ENCODE results near the gene ERICH4. TPM values are rescaled to one million over a fixed set of nuclear protein-coding genes. Genes with fewer than 3 reads are reported as not detected.

Gene ERICH4
- total and polyA plus RNA-seq, 2 experiments from 2014 or later, result not detected

DNA sequence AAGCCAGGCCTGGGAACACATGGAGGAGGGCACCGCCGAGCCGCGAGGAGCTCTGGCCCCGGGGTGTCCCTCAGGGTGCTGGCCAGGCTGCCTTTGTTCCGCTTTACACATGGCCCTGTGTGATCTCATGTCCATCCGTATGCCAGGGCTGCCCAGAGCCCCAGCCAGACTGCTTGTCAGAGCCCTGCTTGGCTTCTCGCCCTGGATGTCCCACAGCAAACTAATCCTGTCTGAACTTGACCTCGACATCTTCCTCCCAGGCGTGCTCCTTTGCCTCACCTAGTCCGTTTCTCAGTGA lies 31.0 kb upstream of the ERICH4 start (continued):
- TF ChIP-seq, protein P1, sequence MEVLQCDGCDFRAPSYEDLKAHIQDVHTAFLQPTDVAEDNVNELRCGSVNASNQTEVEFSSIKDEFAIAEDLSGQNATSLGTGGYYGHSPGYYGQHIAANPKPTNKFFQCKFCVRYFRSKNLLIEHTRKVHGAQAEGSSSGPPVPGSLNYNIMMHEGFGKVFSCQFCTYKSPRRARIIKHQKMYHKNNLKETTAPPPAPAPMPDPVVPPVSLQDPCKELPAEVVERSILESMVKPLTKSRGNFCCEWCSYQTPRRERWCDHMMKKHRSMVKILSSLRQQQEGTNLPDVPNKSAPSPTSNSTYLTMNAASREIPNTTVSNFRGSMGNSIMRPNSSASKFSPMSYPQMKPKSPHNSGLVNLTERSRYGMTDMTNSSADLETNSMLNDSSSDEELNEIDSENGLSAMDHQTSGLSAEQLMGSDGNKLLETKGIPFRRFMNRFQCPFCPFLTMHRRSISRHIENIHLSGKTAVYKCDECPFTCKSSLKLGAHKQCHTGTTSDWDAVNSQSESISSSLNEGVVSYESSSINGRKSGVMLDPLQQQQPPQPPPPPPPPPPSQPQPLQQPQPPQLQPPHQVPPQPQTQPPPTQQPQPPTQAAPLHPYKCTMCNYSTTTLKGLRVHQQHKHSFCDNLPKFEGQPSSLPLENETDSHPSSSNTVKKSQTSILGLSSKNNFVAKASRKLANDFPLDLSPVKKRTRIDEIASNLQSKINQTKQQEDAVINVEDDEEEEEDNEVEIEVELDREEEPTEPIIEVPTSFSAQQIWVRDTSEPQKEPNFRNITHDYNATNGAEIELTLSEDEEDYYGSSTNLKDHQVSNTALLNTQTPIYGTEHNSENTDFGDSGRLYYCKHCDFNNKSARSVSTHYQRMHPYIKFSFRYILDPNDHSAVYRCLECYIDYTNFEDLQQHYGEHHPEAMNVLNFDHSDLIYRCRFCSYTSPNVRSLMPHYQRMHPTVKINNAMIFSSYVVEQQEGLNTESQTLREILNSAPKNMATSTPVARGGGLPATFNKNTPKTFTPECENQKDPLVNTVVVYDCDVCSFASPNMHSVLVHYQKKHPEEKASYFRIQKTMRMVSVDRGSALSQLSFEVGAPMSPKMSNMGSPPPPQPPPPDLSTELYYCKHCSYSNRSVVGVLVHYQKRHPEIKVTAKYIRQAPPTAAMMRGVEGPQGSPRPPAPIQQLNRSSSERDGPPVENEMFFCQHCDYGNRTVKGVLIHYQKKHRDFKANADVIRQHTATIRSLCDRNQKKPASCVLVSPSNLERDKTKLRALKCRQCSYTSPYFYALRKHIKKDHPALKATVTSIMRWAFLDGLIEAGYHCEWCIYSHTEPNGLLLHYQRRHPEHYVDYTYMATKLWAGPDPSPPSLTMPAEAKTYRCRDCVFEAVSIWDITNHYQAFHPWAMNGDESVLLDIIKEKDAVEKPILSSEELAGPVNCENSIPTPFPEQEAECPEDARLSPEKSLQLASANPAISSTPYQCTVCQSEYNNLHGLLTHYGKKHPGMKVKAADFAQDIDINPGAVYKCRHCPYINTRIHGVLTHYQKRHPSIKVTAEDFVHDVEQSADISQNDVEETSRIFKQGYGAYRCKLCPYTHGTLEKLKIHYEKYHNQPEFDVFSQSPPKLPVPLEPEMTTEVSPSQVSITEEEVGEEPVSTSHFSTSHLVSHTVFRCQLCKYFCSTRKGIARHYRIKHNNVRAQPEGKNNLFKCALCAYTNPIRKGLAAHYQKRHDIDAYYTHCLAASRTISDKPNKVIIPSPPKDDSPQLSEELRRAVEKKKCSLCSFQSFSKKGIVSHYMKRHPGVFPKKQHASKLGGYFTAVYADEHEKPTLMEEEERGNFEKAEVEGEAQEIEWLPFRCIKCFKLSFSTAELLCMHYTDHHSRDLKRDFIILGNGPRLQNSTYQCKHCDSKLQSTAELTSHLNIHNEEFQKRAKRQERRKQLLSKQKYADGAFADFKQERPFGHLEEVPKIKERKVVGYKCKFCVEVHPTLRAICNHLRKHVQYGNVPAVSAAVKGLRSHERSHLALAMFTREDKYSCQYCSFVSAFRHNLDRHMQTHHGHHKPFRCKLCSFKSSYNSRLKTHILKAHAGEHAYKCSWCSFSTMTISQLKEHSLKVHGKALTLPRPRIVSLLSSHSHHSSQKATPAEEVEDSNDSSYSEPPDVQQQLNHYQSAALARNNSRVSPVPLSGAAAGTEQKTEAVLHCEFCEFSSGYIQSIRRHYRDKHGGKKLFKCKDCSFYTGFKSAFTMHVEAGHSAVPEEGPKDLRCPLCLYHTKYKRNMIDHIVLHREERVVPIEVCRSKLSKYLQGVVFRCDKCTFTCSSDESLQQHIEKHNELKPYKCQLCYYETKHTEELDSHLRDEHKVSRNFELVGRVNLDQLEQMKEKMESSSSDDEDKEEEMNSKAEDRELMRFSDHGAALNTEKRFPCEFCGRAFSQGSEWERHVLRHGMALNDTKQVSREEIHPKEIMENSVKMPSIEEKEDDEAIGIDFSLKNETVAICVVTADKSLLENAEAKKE (CRISPR knock-in tag; IDR thresholded peaks at IDR 0.05), result no peak
- TF ChIP-seq, protein P2, sequence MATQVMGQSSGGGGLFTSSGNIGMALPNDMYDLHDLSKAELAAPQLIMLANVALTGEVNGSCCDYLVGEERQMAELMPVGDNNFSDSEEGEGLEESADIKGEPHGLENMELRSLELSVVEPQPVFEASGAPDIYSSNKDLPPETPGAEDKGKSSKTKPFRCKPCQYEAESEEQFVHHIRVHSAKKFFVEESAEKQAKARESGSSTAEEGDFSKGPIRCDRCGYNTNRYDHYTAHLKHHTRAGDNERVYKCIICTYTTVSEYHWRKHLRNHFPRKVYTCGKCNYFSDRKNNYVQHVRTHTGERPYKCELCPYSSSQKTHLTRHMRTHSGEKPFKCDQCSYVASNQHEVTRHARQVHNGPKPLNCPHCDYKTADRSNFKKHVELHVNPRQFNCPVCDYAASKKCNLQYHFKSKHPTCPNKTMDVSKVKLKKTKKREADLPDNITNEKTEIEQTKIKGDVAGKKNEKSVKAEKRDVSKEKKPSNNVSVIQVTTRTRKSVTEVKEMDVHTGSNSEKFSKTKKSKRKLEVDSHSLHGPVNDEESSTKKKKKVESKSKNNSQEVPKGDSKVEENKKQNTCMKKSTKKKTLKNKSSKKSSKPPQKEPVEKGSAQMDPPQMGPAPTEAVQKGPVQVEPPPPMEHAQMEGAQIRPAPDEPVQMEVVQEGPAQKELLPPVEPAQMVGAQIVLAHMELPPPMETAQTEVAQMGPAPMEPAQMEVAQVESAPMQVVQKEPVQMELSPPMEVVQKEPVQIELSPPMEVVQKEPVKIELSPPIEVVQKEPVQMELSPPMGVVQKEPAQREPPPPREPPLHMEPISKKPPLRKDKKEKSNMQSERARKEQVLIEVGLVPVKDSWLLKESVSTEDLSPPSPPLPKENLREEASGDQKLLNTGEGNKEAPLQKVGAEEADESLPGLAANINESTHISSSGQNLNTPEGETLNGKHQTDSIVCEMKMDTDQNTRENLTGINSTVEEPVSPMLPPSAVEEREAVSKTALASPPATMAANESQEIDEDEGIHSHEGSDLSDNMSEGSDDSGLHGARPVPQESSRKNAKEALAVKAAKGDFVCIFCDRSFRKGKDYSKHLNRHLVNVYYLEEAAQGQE (IDR thresholded peaks at IDR 0.05; ENCODE audit: unreplicated experiment), result no peak
- TF ChIP-seq POLR2AphosphoS5 (IDR thresholded peaks at IDR 0.05; ENCODE audit: low read depth), result no peak
- TF ChIP-seq ZNF331 (CRISPR knock-in tag; IDR thresholded peaks at IDR 0.05; ENCODE audit: low read depth), result no peak
- no peak for TF ChIP-seq NANOG (IDR thresholded peaks at IDR 0.05; ENCODE audit: borderline replicate concordance)
- TF ChIP-seq, protein P3, sequence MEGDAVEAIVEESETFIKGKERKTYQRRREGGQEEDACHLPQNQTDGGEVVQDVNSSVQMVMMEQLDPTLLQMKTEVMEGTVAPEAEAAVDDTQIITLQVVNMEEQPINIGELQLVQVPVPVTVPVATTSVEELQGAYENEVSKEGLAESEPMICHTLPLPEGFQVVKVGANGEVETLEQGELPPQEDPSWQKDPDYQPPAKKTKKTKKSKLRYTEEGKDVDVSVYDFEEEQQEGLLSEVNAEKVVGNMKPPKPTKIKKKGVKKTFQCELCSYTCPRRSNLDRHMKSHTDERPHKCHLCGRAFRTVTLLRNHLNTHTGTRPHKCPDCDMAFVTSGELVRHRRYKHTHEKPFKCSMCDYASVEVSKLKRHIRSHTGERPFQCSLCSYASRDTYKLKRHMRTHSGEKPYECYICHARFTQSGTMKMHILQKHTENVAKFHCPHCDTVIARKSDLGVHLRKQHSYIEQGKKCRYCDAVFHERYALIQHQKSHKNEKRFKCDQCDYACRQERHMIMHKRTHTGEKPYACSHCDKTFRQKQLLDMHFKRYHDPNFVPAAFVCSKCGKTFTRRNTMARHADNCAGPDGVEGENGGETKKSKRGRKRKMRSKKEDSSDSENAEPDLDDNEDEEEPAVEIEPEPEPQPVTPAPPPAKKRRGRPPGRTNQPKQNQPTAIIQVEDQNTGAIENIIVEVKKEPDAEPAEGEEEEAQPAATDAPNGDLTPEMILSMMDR (conservative IDR thresholded peaks at IDR 0.05; ENCODE audit: low read depth in 2 of 2), result no peak
- no peak for TF ChIP-seq EZH2phosphoT487 (IDR thresholded peaks at IDR 0.05; ENCODE audit: unreplicated experiment)

Measured in GM23338 (cell line).